ENCODE data around the gene SV2C. TPM values are rescaled to one million over a fixed set of nuclear protein-coding genes. Genes with fewer than 3 reads are reported as not detected.
"Not testable (repeated sequence)": the region's sequence is repeated elsewhere in the genome, so short reads cannot be mapped to it uniquely, and the experiment has no call there.

SV2C gene
- total RNA-seq, 2 donors from 2014 or later = 0.20 to 0.35 TPM

- no peak for TF ChIP-seq CTCF (IDR thresholded peaks at IDR 0.05)
- Histone ChIP-seq H3K27ac (no peak overlapping the region), H3K4me3 (no peak overlapping the region), H3K36me3 (no peaks in the 10 kb centered on the region), H3K9ac (ENCODE audit: low read depth in 2 of 2, low read length in 2 of 2) (no peak overlapping the region), H3K27me3 (no peaks in the 10 kb centered on the region), H3K9me3 (no peaks in the 10 kb centered on the region), H3K4me1 (no peaks in the 10 kb centered on the region)
- intact Hi-C loops (cut with DNase I) = no loop called here
- DNase-seq = no peak
Observed at GRCh38 chr5:76319673-76320072, 236.5 kb downstream of the SV2C start.

GRCh38 chr5:76323494-76323893 is 240.3 kb downstream of the SV2C start:
- DNase-seq; H3K27me3 ChIP-seq; H3K4me1 ChIP-seq; H3K9ac ChIP-seq (ENCODE audit: low read depth in 2 of 2, low read length in 2 of 2); H3K9me3 ChIP-seq; intact Hi-C loops (cut with DNase I); H3K4me3 ChIP-seq; H3K27ac ChIP-seq; H3K36me3 ChIP-seq: not testable (repeated sequence)

GRCh38 chr5:76325326-76325725 is 242.1 kb downstream of the SV2C start:
- Histone ChIP-seq H3K4me1 (peaks cover 6% of the 10 kb centered on the region), H3K9me3 (no peaks in the 10 kb centered on the region), H3K9ac (ENCODE audit: low read depth in 2 of 2, low read length in 2 of 2) (peak overlapping the region in 1 of 2 donors; percentile 29), H3K4me3 (no peak overlapping the region), H3K27ac (no peak overlapping the region), H3K27me3 (no peaks in the 10 kb centered on the region), H3K36me3 (no peaks in the 10 kb centered on the region)
- intact Hi-C loops (cut with DNase I) = no loop called here
- no peak for DNase-seq
- no peak for TF ChIP-seq CTCF (IDR thresholded peaks at IDR 0.05)

- H3K9me3 ChIP-seq = no peaks in the 10 kb centered on the region
- no peak overlapping the region for H3K27ac ChIP-seq
- no peak overlapping the region for H3K4me3 ChIP-seq
- peaks cover 6% of the 10 kb centered on the region for H3K4me1 ChIP-seq
- no peak for TF ChIP-seq CTCF (IDR thresholded peaks at IDR 0.05)
- H3K27me3 ChIP-seq = no peaks in the 10 kb centered on the region
- no peaks in the 10 kb centered on the region for H3K36me3 ChIP-seq
- peak overlapping the region in 1 of 2 donors; percentile 29 for H3K9ac ChIP-seq (ENCODE audit: low read depth in 2 of 2, low read length in 2 of 2)
- intact Hi-C loops (cut with DNase I) = no loop called here
- peak; percentile 61 for DNase-seq
Observed at GRCh38 chr5:76325876-76326491, 242.8 kb downstream of the SV2C start.

- no peak for DNase-seq
- H3K36me3 ChIP-seq = no peaks in the 10 kb centered on the region
- no peaks in the 10 kb centered on the region for H3K27me3 ChIP-seq
- H3K4me1 ChIP-seq = peaks cover 6% of the 10 kb centered on the region
- H3K4me3 ChIP-seq = no peak overlapping the region
- no peak overlapping the region for H3K27ac ChIP-seq
- intact Hi-C loops (cut with DNase I) = no loop called here
- TF ChIP-seq CTCF (IDR thresholded peaks at IDR 0.05) = no peak
- no peaks in the 10 kb centered on the region for H3K9me3 ChIP-seq
- no peak overlapping the region for H3K9ac ChIP-seq (ENCODE audit: low read depth in 2 of 2, low read length in 2 of 2)
Observed at GRCh38 chr5:76326577-76327302, 243.6 kb downstream of the SV2C start.

- no peaks in the 10 kb centered on the region for H3K9me3 ChIP-seq
- no peak for DNase-seq
- H3K27me3 ChIP-seq = no peaks in the 10 kb centered on the region
- no peak for TF ChIP-seq CTCF (IDR thresholded peaks at IDR 0.05)
- intact Hi-C loops (cut with DNase I) = no loop called here
- no peaks in the 10 kb centered on the region for H3K36me3 ChIP-seq
- peaks cover 6% of the 10 kb centered on the region for H3K4me1 ChIP-seq
- no peak overlapping the region for H3K4me3 ChIP-seq
- H3K27ac ChIP-seq = no peak overlapping the region
- no peak overlapping the region for H3K9ac ChIP-seq (ENCODE audit: low read depth in 2 of 2, low read length in 2 of 2)
Observed at GRCh38 chr5:76329346-76329745, 246.2 kb downstream of the SV2C start.
